Jurkat, Clone E6-1 (cell line): Measurements from ENCODE around the gene TGFB1.
"Not testable (repeated sequence)": the region's sequence is repeated elsewhere in the genome, so short reads cannot be mapped to it uniquely, and the experiment has no call there.

Source experiments
- DNase-seq: peaks from one replicate; pipeline ENCODE4 v3.0.0-alpha.2; 2011; ENCODE audit warnings: low read depth, low spot score
- H3K4me3 ChIP-seq: 2 replicates; pipeline ENCODE4 v1.5.1; 2011; ENCODE audit warnings: mild to moderate bottlenecking, low read length, control low read depth, moderate library complexity

Gene TGFB1

GRCh38 chr19:41308450-41309179 is 45.1 kb downstream of the TGFB1 start:
- peak; percentile 79 for DNase-seq
- H3K4me3 ChIP-seq = no peak overlapping the region; the same call in 1 of the 2 replicates

- DNase-seq = no peak
- peak overlapping the region; percentile 25 for H3K4me3 ChIP-seq
Observed at GRCh38 chr19:41307954-41308449, 45.7 kb downstream of the TGFB1 start.

GRCh38 chr19:41307090-41307875 is 46.4 kb downstream of the TGFB1 start:
- peak overlapping the region; percentile 25 for H3K4me3 ChIP-seq
- peak; percentile 87 for DNase-seq

- no peak for DNase-seq
- no peak overlapping the region; the same call in 1 of the 2 replicates for H3K4me3 ChIP-seq
Observed at GRCh38 chr19:41305927-41306793, 47.6 kb downstream of the TGFB1 start.

- DNase-seq = no peak
- H3K4me3 ChIP-seq = no peak overlapping the region
Observed at GRCh38 chr19:41304706-41305483, 48.8 kb downstream of the TGFB1 start.

- no peak overlapping the region for H3K4me3 ChIP-seq
- no peak for DNase-seq
Observed at GRCh38 chr19:41303954-41304353, 49.8 kb downstream of the TGFB1 start.

GRCh38 chr19:41302624-41303351 is 50.9 kb downstream of the TGFB1 start:
- DNase-seq = peak; percentile 45
- H3K4me3 ChIP-seq = no peak overlapping the region

GRCh38 chr19:41300555-41300954 is 53.2 kb downstream of the TGFB1 start:
- DNase-seq = no peak
- no peak overlapping the region for H3K4me3 ChIP-seq

- DNase-seq = peak; percentile 60
- no peak overlapping the region for H3K4me3 ChIP-seq
Observed at GRCh38 chr19:41299755-41300089, 54.0 kb downstream of the TGFB1 start.

GRCh38 chr19:41299046-41299754 is 54.5 kb downstream of the TGFB1 start:
- no peak for DNase-seq
- H3K4me3 ChIP-seq = no peak overlapping the region

GRCh38 chr19:41298348-41298964 is 55.3 kb downstream of the TGFB1 start:
- no peak for DNase-seq
- H3K4me3 ChIP-seq = no peak overlapping the region

- no peak overlapping the region for H3K4me3 ChIP-seq
- DNase-seq = no peak
Observed at GRCh38 chr19:41297628-41298347, 55.9 kb downstream of the TGFB1 start.

- H3K4me3 ChIP-seq = no peak overlapping the region
- no peak for DNase-seq
Observed at GRCh38 chr19:41296433-41296871, 57.3 kb downstream of the TGFB1 start.

- no peak for DNase-seq
- H3K4me3 ChIP-seq = no peak overlapping the region
Observed at GRCh38 chr19:41295499-41295898, 58.2 kb downstream of the TGFB1 start.

GRCh38 chr19:41294393-41294792 is 59.3 kb downstream of the TGFB1 start:
- no peak overlapping the region for H3K4me3 ChIP-seq
- DNase-seq = no peak

- not testable (repeated sequence) for DNase-seq, H3K4me3 ChIP-seq
Observed at GRCh38 chr19:41289814-41290213, 63.9 kb downstream of the TGFB1 start.
